B cell (primary cell): ENCODE measurements around the gene ELK3. TPM values are rescaled to one million over a fixed set of nuclear protein-coding genes. Genes with fewer than 3 reads are reported as not detected.

Source experiments
- ATAC-seq: fragments of 200-7000 bp; cut with Tn5 transposase; one replicate; pipeline ENCODE4 v1.10.0; 2021; ENCODE audit warnings: low read depth, mild to moderate bottlenecking, moderate number of reproducible peaks, moderate library complexity
- CTCF ChIA-PET: fragments of 350-600 bp; sonication (Branson Sonifier 250); formaldehyde crosslinking; loops from one replicate; lab custom pipeline; 2021; ENCODE audit warnings: antibody characterized with exemption, inconsistent platforms; lab: Charles Lee
- POLR2A ChIA-PET: fragments of 350-600 bp; sonication (Branson Sonifier 250); formaldehyde crosslinking; loops from one replicate; lab custom pipeline; 2021; ENCODE audit warnings: antibody characterized with exemption; lab: Charles Lee
- DNase-seq: peaks from one replicate; pipeline ENCODE4 v3.0.0; 2013
- H2AFZ ChIP-seq: 2 replicates; pipeline ENCODE4 v1.6.1; 2012; ENCODE audit warnings: mild to moderate bottlenecking, low read depth, low read length; ENCODE audit not compliant: insufficient read depth, poor library complexity, severe bottlenecking
- H3K27ac ChIP-seq, 2 donors: 1 replicate in 1 of 2; 2 replicates in 1 of 2; pipeline ENCODE4 v1.5.1; 2012 to 2013; ENCODE audit warnings: low read length in 2 of 2, mild to moderate bottlenecking in 2 of 2, moderate library complexity in 1 of 2
- H3K27me3 ChIP-seq, 4 experiments: fragments of 200-600 bp in 1 of 4; sonication (generic) in 1 of 4; replicated peaks in 1 of 4; 1 replicate in 2 of 4; 2 replicates in 2 of 4; pipeline versions ENCODE4 v1.6.1 to v1.7.0; 2013 to 2016; ENCODE audit warnings: low read length in 3 of 4, mild to moderate bottlenecking in 2 of 4, mixed read lengths in 1 of 4, moderate library complexity in 1 of 4; ENCODE audit not compliant: insufficient read depth in 4 of 4, control insufficient read depth in 3 of 4; ENCODE audit errors: control extremely low read depth in 1 of 4
- H3K36me3 ChIP-seq, 2 experiments: replicated peaks in 1 of 2; 1 replicate in 1 of 2; 2 replicates in 1 of 2; pipeline versions ENCODE4 v1.6.1 to v1.7.1; 2013; ENCODE audit warnings: low read length in 1 of 2; ENCODE audit not compliant: insufficient read depth in 2 of 2, control insufficient read depth in 1 of 2; ENCODE audit errors: control extremely low read depth in 1 of 2, extremely low read depth in 1 of 2
- H3K4me1 ChIP-seq, 2 donors: fragments of 200-600 bp in 1 of 2; sonication (generic) in 1 of 2; 1 replicate in 1 of 2; 2 replicates in 1 of 2; pipeline versions ENCODE4 v1.5.1 to v1.6.1; 2013 to 2017; ENCODE audit warnings: low read length in 2 of 2; ENCODE audit not compliant: control insufficient read depth in 2 of 2, insufficient read depth in 2 of 2
- H3K4me2 ChIP-seq: replicated peaks from 2 replicates; pipeline ENCODE3; 2012; ENCODE audit warnings: mild to moderate bottlenecking, low read depth, low read length; ENCODE audit not compliant: poor library complexity, severe bottlenecking
- H3K4me3 ChIP-seq, 5 experiments: fragments of 200-600 bp in 1 of 5; sonication (generic) in 1 of 5; 1 replicate in 3 of 5; 2 replicates in 2 of 5; pipeline versions ENCODE4 v1.5.1 to v1.7.0; 2011 to 2016; ENCODE audit warnings: low read length in 4 of 5, mild to moderate bottlenecking in 4 of 5, low read depth in 2 of 5, control low read depth in 1 of 5, moderate library complexity in 1 of 5; ENCODE audit not compliant: insufficient read depth in 1 of 5; ENCODE audit errors: control extremely low read depth in 1 of 5, extremely low read depth in 1 of 5
- H3K79me2 ChIP-seq: fragments of 200-600 bp; sonication (generic); one replicate; pipeline ENCODE4 v1.6.0; 2016; ENCODE audit warnings: low read length; ENCODE audit not compliant: control insufficient read depth, insufficient read depth
- H3K9ac ChIP-seq: fragments of 200-600 bp; sonication (generic); 2 replicates; pipeline ENCODE4 v1.6.1; 2017; ENCODE audit warnings: mild to moderate bottlenecking, low read length, moderate library complexity
- H3K9me3 ChIP-seq, 3 donors: one replicate each; pipeline versions ENCODE4 v1.6.1 to v1.7.1; 2013; ENCODE audit warnings: low read length in 2 of 3; ENCODE audit not compliant: control insufficient read depth in 2 of 3, insufficient read depth in 1 of 3; ENCODE audit errors: control extremely low read depth in 1 of 3
- H4K20me1 ChIP-seq: 2 replicates; pipeline ENCODE4 v1.6.0; 2012; ENCODE audit warnings: mild to moderate bottlenecking, low read length; ENCODE audit not compliant: insufficient read depth, control insufficient read depth, poor library complexity, severe bottlenecking
- H3K27ac Mint-ChIP-seq: one replicate; pipeline ENCODE4 v1.8.0; 2021; ENCODE audit warnings: mixed read lengths
- H3K27me3 Mint-ChIP-seq: one replicate; pipeline ENCODE4 v1.8.0; 2021; ENCODE audit warnings: mixed read lengths
- H3K4me1 Mint-ChIP-seq: one replicate; pipeline ENCODE4 v1.8.0; 2021; ENCODE audit warnings: mixed read lengths
- H3K4me3 Mint-ChIP-seq: one replicate; pipeline ENCODE4 v1.8.0; 2021; ENCODE audit warnings: mixed read lengths
- H3K9me3 Mint-ChIP-seq: one replicate; pipeline ENCODE4 v1.8.0; 2022; ENCODE audit warnings: mixed read lengths; ENCODE audit not compliant: insufficient read depth
- EZH2 ChIP-seq: IDR thresholded peaks from 2 replicates; pipeline ENCODE4 v1.6.1; 2012; ENCODE audit warnings: borderline replicate concordance, low read depth, mild to moderate bottlenecking, moderate library complexity, low read length; ENCODE audit not compliant: insufficient read depth, poor library complexity, severe bottlenecking
- WGBS: methylation state at CpG from one replicate; pipeline ENCODE4 v1.1.5; 2013; ENCODE audit warnings: missing lambda C conversion rate; ENCODE audit not compliant: insufficient coverage; 5-methylcytosine and 5-hydroxymethylcytosine counted together
- intact Hi-C: fragments of 100-400 bp; cut with micrococcal nuclease; formaldehyde crosslinking; loops from one replicate; pipeline ENCODE4 v1.10.0; 2022
- polyA plus RNA-seq: library from polyadenylated mRNA; depleted of rRNA; stranded (reverse); fragments of >200 nt; gene quantifications from 2 replicates; pipeline ENCODE4 v1.2.3, GENCODE V29; 2012
- total RNA-seq, 2 donors: library from RNA; stranded (reverse); fragments of 120-200 nt in 1 of 2; gene quantifications; 1 replicate in 1 of 2; 2 replicates in 1 of 2; pipeline versions ENCODE4 v1.2.3 to v1.2.4, GENCODE V29; 2013 to 2022
- TF ChIP-seq, protein P1 (sequence below): fragments of 200-600 bp; IDR thresholded peaks from one replicate; pipeline ENCODE4 v1.8.0; 2022; ENCODE audit warnings: antibody characterized with exemption, mild to moderate bottlenecking

The ELK3 gene
- total and polyA plus RNA-seq, 2 donors (not counting 1 experiment from before 2014, with no cell fraction given), result 10.5 to 87.1 TPM

GRCh38 chr12:96201272-96202227, 7.4 kb downstream of the ELK3 start:
- H3K4me3 ChIP-seq, result no peak overlapping the region
- no peak overlapping the region for H3K4me2 ChIP-seq
- no peak for TF ChIP-seq EZH2
- TF ChIP-seq, protein P1, sequence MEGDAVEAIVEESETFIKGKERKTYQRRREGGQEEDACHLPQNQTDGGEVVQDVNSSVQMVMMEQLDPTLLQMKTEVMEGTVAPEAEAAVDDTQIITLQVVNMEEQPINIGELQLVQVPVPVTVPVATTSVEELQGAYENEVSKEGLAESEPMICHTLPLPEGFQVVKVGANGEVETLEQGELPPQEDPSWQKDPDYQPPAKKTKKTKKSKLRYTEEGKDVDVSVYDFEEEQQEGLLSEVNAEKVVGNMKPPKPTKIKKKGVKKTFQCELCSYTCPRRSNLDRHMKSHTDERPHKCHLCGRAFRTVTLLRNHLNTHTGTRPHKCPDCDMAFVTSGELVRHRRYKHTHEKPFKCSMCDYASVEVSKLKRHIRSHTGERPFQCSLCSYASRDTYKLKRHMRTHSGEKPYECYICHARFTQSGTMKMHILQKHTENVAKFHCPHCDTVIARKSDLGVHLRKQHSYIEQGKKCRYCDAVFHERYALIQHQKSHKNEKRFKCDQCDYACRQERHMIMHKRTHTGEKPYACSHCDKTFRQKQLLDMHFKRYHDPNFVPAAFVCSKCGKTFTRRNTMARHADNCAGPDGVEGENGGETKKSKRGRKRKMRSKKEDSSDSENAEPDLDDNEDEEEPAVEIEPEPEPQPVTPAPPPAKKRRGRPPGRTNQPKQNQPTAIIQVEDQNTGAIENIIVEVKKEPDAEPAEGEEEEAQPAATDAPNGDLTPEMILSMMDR, result no peak
- Mint-ChIP-seq H3K27me3 (no peaks in the 10 kb centered on the region), H3K4me3 (no peak overlapping the region), H3K27ac (peak overlapping the region; percentile 33), H3K4me1 (peaks cover 77% of the 10 kb centered on the region), H3K9me3 (no peaks in the 10 kb centered on the region)
- DNase-seq (no peak), ATAC-seq (no peak)
- peak overlapping the region in 1 of 2 donors; percentile 14 for H3K27ac ChIP-seq
- intact Hi-C loops, result loop anchor here (10.0 kb wide), 1 partner anchor 703 kb away; the partner anchor contains the start of gene NEDD1
- H3K27me3 ChIP-seq, result no peaks in the 10 kb centered on the region
- peaks cover 0 to 20% of the 10 kb centered on the region in 2 experiments for H3K36me3 ChIP-seq
- peaks cover 67 to 70% of the 10 kb centered on the region in 2 donors for H3K4me1 ChIP-seq
- CTCF ChIA-PET, result interaction anchor here (1.0 to 2.0 kb wide), 5 partner anchors 10 to 315 kb away, joined by 3 to 8 read pairs (median 4); no protein-coding TSS in a partner anchor
- H2AFZ ChIP-seq, result no peak overlapping the region
- no peaks in the 10 kb centered on the region for H3K9me3 ChIP-seq
- H4K20me1 ChIP-seq, result peaks cover 33% of the 10 kb centered on the region
- POLR2A ChIA-PET, result interaction anchor here (0.7 to 1.2 kb wide), 3 partner anchors 13 to 143 kb away, joined by 3 to 10 read pairs (median 4); no protein-coding TSS in a partner anchor
- H3K9ac ChIP-seq, result no peak overlapping the region
- 98% methylated on average over 3 of the region's 6 CpGs for WGBS
- peaks cover 88% of the 10 kb centered on the region for H3K79me2 ChIP-seq
